ENCODE data around the gene MCC. TPM values are rescaled to one million over a fixed set of nuclear protein-coding genes. Genes with fewer than 3 reads are reported as not detected.

MCC gene
- polyA plus RNA-seq, 2 of the 4 experiments (the other 2 are of a cell fraction), result 0.09 to 0.10 TPM

DNA sequence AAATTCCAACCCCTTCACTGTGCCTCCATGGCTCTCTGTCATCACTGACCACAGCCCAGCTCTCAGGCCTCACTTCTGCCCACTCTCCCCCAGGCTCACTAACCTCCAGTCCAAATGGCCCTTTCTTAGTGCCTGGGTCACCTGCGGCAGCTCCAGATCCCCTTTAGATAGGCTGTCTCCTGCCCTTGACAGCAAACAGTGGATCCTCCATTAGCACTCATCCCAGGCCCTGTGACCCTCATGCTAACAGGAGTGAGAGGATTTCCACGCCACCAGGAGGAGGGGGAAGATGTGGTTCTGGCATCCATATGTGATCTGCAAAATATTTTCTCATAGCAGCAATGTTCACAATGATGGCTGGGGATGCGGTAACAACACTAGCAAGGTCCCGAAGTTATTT, 372.3 kb downstream of the MCC start (continued):
- no peak for TF ChIP-seq FOXS1 (CRISPR knock-in tag; IDR thresholded peaks at IDR 0.05)

DNA sequence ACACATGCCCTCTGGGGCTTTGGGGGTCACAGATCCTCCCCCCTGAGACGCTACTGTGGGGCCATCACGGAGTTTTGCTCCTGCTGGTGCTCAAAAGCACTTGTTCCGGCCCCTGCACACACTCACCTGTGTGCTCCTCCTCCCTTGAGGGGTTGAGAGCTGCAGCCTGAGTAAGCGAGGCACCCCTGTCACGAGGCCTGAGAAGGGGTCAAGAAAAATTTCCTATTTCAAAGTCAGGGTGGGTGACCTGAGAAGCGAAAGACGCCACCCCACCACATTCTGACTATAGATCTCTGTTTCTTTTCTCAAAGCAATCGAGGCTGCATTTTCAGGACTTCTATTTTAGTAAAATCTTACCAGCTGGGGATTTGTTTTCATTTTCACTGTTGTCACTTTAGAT, 373.2 kb downstream of the MCC start:
- FAIRE-seq, result no peak
- no peak for ATAC-seq
- WGBS (ENCODE audit: missing lambda C conversion rate), result 27% methylated on average over 8 of the region's 8 CpGs
- H3K4me1 ChIP-seq, result no peaks in the 10 kb centered on the region
- TF ChIP-seq JUNB (IDR thresholded peaks at IDR 0.05), result no peak
- no peak for TF ChIP-seq EP300 (IDR thresholded peaks at IDR 0.05)
- TF ChIP-seq JUN (IDR thresholded peaks at IDR 0.05), result no peak
- no peak for TF ChIP-seq SREBF2 (IDR thresholded peaks at IDR 0.05)
- no peak for TF ChIP-seq SMC3 (IDR thresholded peaks at IDR 0.05)
- TF ChIP-seq NFE2L2 (conservative IDR thresholded peaks at IDR 0.05; ENCODE audit: low read length), result no peak
- TF ChIP-seq, protein P1, sequence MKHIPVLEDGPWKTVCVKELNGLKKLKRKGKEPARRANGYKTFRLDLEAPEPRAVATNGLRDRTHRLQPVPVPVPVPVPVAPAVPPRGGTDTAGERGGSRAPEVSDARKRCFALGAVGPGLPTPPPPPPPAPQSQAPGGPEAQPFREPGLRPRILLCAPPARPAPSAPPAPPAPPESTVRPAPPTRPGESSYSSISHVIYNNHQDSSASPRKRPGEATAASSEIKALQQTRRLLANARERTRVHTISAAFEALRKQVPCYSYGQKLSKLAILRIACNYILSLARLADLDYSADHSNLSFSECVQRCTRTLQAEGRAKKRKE (CRISPR knock-in tag; IDR thresholded peaks at IDR 0.05; ENCODE audit: low read depth), result no peak
- TF ChIP-seq POLR2A (IDR thresholded peaks at IDR 0.05; ENCODE audit: low read length), result no peak
- TF ChIP-seq HEYL (CRISPR knock-in tag; IDR thresholded peaks at IDR 0.05), result no peak
- no peak for TF ChIP-seq KDM1A (IDR thresholded peaks at IDR 0.05; ENCODE audit: low read depth)
- no peak for TF ChIP-seq ZC3H11A (IDR thresholded peaks at IDR 0.05)
- TF ChIP-seq, protein P2, sequence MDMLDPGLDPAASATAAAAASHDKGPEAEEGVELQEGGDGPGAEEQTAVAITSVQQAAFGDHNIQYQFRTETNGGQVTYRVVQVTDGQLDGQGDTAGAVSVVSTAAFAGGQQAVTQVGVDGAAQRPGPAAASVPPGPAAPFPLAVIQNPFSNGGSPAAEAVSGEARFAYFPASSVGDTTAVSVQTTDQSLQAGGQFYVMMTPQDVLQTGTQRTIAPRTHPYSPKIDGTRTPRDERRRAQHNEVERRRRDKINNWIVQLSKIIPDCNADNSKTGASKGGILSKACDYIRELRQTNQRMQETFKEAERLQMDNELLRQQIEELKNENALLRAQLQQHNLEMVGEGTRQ (IDR thresholded peaks at IDR 0.05), result no peak
- no peak for TF ChIP-seq MYC (IDR thresholded peaks at IDR 0.05; ENCODE audit: borderline replicate concordance, low read length)
- no peak for TF ChIP-seq FOSB (CRISPR knock-in tag; IDR thresholded peaks at IDR 0.05)
- no peak for TF ChIP-seq KDM5A (IDR thresholded peaks at IDR 0.05)
- no peak for TF ChIP-seq CBX2 (IDR thresholded peaks at IDR 0.05; ENCODE audit: borderline replicate concordance, low read depth)
- no peak overlapping the region for H3K27ac ChIP-seq
- H3K4me2 ChIP-seq, result no peak overlapping the region
- no peak overlapping the region for H3K4me3 ChIP-seq
- POLR2A ChIA-PET, result no interaction called here
- CTCF ChIA-PET, result no interaction called here
- H3K9me3 ChIP-seq, result no peaks in the 10 kb centered on the region
- no peak for DNase-seq (ENCODE audit: low read depth in 1 of 2, low spot score in 1 of 2)

DNA sequence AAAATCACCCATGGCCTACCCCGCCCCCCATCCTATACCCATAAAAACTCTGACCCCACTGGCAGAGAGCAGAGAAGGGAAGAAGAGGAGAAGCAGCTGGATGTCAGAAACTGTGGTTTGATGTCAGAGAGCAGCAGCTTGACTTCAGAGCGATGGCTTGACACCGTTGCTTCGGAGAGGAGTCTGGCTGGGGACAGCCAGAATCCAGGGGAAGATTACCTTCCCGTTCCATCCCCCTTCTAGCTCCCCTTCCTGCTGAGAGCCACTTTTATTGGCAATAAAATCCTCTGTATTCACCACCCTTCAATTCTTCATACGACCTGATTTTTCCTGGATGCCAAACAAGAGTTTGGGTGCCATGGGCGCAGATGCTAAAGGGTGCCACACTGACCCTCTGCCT, 373.7 kb downstream of the MCC start:
- no peak for DNase-seq (ENCODE audit: low read depth in 1 of 2, low spot score in 1 of 2)
- Histone ChIP-seq H3K4me1 (no peaks in the 10 kb centered on the region), H3K9me3 (no peaks in the 10 kb centered on the region), H3K4me3 (no peak overlapping the region), H3K27ac (no peak overlapping the region), H3K4me2 (no peak overlapping the region)
- WGBS (ENCODE audit: missing lambda C conversion rate), result 50% methylated on average over 7 of the region's 7 CpGs
- CTCF ChIA-PET, result no interaction called here
- no peak for TF ChIP-seq FOSL2 (IDR thresholded peaks at IDR 0.05)
- no peak for TF ChIP-seq FOSL2 (CRISPR knock-in tag; IDR thresholded peaks at IDR 0.05)
- TF ChIP-seq, protein P3, sequence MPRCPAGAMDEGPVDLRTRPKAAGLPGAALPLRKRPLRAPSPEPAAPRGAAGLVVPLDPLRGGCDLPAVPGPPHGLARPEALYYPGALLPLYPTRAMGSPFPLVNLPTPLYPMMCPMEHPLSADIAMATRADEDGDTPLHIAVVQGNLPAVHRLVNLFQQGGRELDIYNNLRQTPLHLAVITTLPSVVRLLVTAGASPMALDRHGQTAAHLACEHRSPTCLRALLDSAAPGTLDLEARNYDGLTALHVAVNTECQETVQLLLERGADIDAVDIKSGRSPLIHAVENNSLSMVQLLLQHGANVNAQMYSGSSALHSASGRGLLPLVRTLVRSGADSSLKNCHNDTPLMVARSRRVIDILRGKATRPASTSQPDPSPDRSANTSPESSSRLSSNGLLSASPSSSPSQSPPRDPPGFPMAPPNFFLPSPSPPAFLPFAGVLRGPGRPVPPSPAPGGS (IDR thresholded peaks at IDR 0.05), result no peak
- TF ChIP-seq, protein P4, sequence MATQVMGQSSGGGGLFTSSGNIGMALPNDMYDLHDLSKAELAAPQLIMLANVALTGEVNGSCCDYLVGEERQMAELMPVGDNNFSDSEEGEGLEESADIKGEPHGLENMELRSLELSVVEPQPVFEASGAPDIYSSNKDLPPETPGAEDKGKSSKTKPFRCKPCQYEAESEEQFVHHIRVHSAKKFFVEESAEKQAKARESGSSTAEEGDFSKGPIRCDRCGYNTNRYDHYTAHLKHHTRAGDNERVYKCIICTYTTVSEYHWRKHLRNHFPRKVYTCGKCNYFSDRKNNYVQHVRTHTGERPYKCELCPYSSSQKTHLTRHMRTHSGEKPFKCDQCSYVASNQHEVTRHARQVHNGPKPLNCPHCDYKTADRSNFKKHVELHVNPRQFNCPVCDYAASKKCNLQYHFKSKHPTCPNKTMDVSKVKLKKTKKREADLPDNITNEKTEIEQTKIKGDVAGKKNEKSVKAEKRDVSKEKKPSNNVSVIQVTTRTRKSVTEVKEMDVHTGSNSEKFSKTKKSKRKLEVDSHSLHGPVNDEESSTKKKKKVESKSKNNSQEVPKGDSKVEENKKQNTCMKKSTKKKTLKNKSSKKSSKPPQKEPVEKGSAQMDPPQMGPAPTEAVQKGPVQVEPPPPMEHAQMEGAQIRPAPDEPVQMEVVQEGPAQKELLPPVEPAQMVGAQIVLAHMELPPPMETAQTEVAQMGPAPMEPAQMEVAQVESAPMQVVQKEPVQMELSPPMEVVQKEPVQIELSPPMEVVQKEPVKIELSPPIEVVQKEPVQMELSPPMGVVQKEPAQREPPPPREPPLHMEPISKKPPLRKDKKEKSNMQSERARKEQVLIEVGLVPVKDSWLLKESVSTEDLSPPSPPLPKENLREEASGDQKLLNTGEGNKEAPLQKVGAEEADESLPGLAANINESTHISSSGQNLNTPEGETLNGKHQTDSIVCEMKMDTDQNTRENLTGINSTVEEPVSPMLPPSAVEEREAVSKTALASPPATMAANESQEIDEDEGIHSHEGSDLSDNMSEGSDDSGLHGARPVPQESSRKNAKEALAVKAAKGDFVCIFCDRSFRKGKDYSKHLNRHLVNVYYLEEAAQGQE (IDR thresholded peaks at IDR 0.05), result no peak
- no peak for TF ChIP-seq NR3C1 (IDR thresholded peaks at IDR 0.05)
- no peak for TF ChIP-seq KDM5A (IDR thresholded peaks at IDR 0.05)
- TF ChIP-seq KDM1A (IDR thresholded peaks at IDR 0.05; ENCODE audit: low read depth), result no peak
- TF ChIP-seq HOXB5 (CRISPR knock-in tag; IDR thresholded peaks at IDR 0.05), result no peak
- no peak for TF ChIP-seq ZFP36 (IDR thresholded peaks at IDR 0.05; ENCODE audit: borderline replicate concordance, partially characterized antibody)
- no peak for TF ChIP-seq RCOR1 (IDR thresholded peaks at IDR 0.05; ENCODE audit: low read depth, low read length)
- TF ChIP-seq TFCP2L1 (CRISPR knock-in tag; IDR thresholded peaks at IDR 0.05), result no peak
- TF ChIP-seq GATA3 (IDR thresholded peaks at IDR 0.05; ENCODE audit: borderline replicate concordance), result no peak
- TF ChIP-seq ZNF302 (CRISPR knock-in tag; IDR thresholded peaks at IDR 0.05), result no peak
- TF ChIP-seq RFX5 (IDR thresholded peaks at IDR 0.05), result no peak
- TF ChIP-seq FOSB (CRISPR knock-in tag; IDR thresholded peaks at IDR 0.05), result no peak
- TF ChIP-seq SMC3 (IDR thresholded peaks at IDR 0.05), result no peak
- TF ChIP-seq CHD2 (IDR thresholded peaks at IDR 0.05; ENCODE audit: low read length, partially characterized antibody), result no peak
- TF ChIP-seq, protein P5, sequence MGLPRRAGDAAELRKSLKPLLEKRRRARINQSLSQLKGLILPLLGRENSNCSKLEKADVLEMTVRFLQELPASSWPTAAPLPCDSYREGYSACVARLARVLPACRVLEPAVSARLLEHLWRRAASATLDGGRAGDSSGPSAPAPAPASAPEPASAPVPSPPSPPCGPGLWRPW (IDR thresholded peaks at IDR 0.05), result no peak
- no peak for TF ChIP-seq RAD21 (conservative IDR thresholded peaks at IDR 0.05 in 1 of 2, IDR thresholded peaks at IDR 0.05 in 1 of 2)
- TF ChIP-seq POLR2AphosphoS2 (conservative IDR thresholded peaks at IDR 0.05; ENCODE audit: low read length), result no peak
- no peak for ATAC-seq
- FAIRE-seq, result no peak
- POLR2A ChIA-PET, result no interaction called here

Measured in A549 (cell line).